ENCODE data around the gene RAB11A.

Gene RAB11A

DNA sequence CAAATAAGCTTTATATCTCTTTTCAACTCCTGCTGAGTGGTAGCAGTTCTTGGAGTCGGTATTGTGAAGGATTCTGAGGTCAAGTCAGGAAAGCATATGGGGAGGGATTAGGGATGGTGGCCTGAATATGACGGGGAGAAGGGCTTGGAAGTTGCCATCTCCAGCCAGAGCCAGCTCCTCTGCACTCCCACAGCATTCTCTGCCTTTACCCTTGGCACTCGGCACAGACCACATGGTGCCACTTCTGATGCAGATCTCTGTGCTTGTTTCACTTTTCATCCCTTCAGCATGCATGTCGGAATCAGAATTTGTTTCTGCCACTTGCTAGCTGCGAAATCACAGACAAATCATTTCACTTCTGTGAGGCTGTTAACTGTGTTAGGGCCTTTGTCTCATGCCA is 52.5 kb downstream of the RAB11A start:
- Histone ChIP-seq H3K27me3 (ENCODE audit: low read depth, low read length) (no peaks in the 10 kb centered on the region), H3K9me3 (ENCODE audit: insufficient read depth, low read length) (no peaks in the 10 kb centered on the region), H3K4me3 (ENCODE audit: low read length) (peak overlapping the region; percentile 50), H3K4me1 (ENCODE audit: low read length) (peaks cover 54% of the 10 kb centered on the region), H2AFZ (ENCODE audit: low read depth, low read length) (no peak overlapping the region), H4K20me1 (ENCODE audit: insufficient read depth, low read length) (no peaks in the 10 kb centered on the region), H3K27ac (ENCODE audit: low read length) (peak overlapping the region; percentile 34; the same call in 1 of the 2 replicates), H3K79me2 (ENCODE audit: low read length) (no peaks in the 10 kb centered on the region), H3K4me2 (ENCODE audit: low read length) (peak overlapping the region; percentile 78), H3K9ac (ENCODE audit: low read length) (no peak overlapping the region), H3K36me3 (replicated peaks; ENCODE audit: low read depth, low read length) (no peaks in the 10 kb centered on the region)
- no peak for TF ChIP-seq EZH2phosphoT487 (IDR thresholded peaks at IDR 0.05; ENCODE audit: low read depth)
- TF ChIP-seq CTCF (IDR thresholded peaks at IDR 0.05; ENCODE audit: low read depth, low read length), result no peak

- no peak overlapping the region for H2AFZ ChIP-seq (ENCODE audit: low read depth, low read length)
- H3K79me2 ChIP-seq (ENCODE audit: low read length), result no peaks in the 10 kb centered on the region
- H3K9me3 ChIP-seq (ENCODE audit: insufficient read depth, low read length), result no peaks in the 10 kb centered on the region
- H3K36me3 ChIP-seq (replicated peaks; ENCODE audit: low read depth, low read length), result no peaks in the 10 kb centered on the region
- no peak overlapping the region for H3K9ac ChIP-seq (ENCODE audit: low read length)
- no peak for TF ChIP-seq EZH2phosphoT487 (IDR thresholded peaks at IDR 0.05; ENCODE audit: low read depth)
- no peak for TF ChIP-seq CTCF (IDR thresholded peaks at IDR 0.05; ENCODE audit: low read depth, low read length)
- no peaks in the 10 kb centered on the region for H3K27me3 ChIP-seq (ENCODE audit: low read depth, low read length)
- no peaks in the 10 kb centered on the region for H4K20me1 ChIP-seq (ENCODE audit: insufficient read depth, low read length)
- H3K4me3 ChIP-seq (ENCODE audit: low read length), result no peak overlapping the region
- no peak overlapping the region for H3K4me2 ChIP-seq (ENCODE audit: low read length)
- H3K4me1 ChIP-seq (ENCODE audit: low read length), result peaks cover 50% of the 10 kb centered on the region
- H3K27ac ChIP-seq (ENCODE audit: low read length), result no peak overlapping the region
Observed at GRCh38 chr15:65922621-65923020, 53.3 kb downstream of the RAB11A start.

GRCh38 chr15:65923264-65923663 is 54.0 kb downstream of the RAB11A start:
- Histone ChIP-seq H2AFZ (ENCODE audit: low read depth, low read length) (no peak overlapping the region), H3K4me1 (ENCODE audit: low read length) (peaks cover 43% of the 10 kb centered on the region), H3K79me2 (ENCODE audit: low read length) (no peaks in the 10 kb centered on the region), H3K27ac (ENCODE audit: low read length) (no peak overlapping the region), H4K20me1 (ENCODE audit: insufficient read depth, low read length) (no peaks in the 10 kb centered on the region), H3K4me3 (ENCODE audit: low read length) (no peak overlapping the region), H3K9me3 (ENCODE audit: insufficient read depth, low read length) (no peaks in the 10 kb centered on the region), H3K9ac (ENCODE audit: low read length) (no peak overlapping the region), H3K27me3 (ENCODE audit: low read depth, low read length) (no peaks in the 10 kb centered on the region), H3K4me2 (ENCODE audit: low read length) (no peak overlapping the region), H3K36me3 (replicated peaks; ENCODE audit: low read depth, low read length) (no peaks in the 10 kb centered on the region)
- no peak for TF ChIP-seq CTCF (IDR thresholded peaks at IDR 0.05; ENCODE audit: low read depth, low read length)
- no peak for TF ChIP-seq EZH2phosphoT487 (IDR thresholded peaks at IDR 0.05; ENCODE audit: low read depth)

GRCh38 chr15:65924004-65924403 is 54.7 kb downstream of the RAB11A start:
- no peaks in the 10 kb centered on the region for H3K36me3 ChIP-seq (replicated peaks; ENCODE audit: low read depth, low read length)
- peaks cover 38% of the 10 kb centered on the region for H3K4me1 ChIP-seq (ENCODE audit: low read length)
- H3K9ac ChIP-seq (ENCODE audit: low read length), result no peak overlapping the region
- no peaks in the 10 kb centered on the region for H4K20me1 ChIP-seq (ENCODE audit: insufficient read depth, low read length)
- H3K27ac ChIP-seq (ENCODE audit: low read length), result no peak overlapping the region
- no peak overlapping the region for H3K4me3 ChIP-seq (ENCODE audit: low read length)
- H3K9me3 ChIP-seq (ENCODE audit: insufficient read depth, low read length), result no peaks in the 10 kb centered on the region
- no peak overlapping the region for H3K4me2 ChIP-seq (ENCODE audit: low read length)
- H3K79me2 ChIP-seq (ENCODE audit: low read length), result no peaks in the 10 kb centered on the region
- no peak overlapping the region for H2AFZ ChIP-seq (ENCODE audit: low read depth, low read length)
- H3K27me3 ChIP-seq (ENCODE audit: low read depth, low read length), result no peaks in the 10 kb centered on the region
- no peak for TF ChIP-seq CTCF (IDR thresholded peaks at IDR 0.05; ENCODE audit: low read depth, low read length)
- TF ChIP-seq EZH2phosphoT487 (IDR thresholded peaks at IDR 0.05; ENCODE audit: low read depth), result no peak
